ENCODE data around the gene RNF20.
"Not testable (repeated sequence)": the region's sequence is repeated elsewhere in the genome, so short reads cannot be mapped to it uniquely, and the experiment has no call there.

Gene RNF20

DNA sequence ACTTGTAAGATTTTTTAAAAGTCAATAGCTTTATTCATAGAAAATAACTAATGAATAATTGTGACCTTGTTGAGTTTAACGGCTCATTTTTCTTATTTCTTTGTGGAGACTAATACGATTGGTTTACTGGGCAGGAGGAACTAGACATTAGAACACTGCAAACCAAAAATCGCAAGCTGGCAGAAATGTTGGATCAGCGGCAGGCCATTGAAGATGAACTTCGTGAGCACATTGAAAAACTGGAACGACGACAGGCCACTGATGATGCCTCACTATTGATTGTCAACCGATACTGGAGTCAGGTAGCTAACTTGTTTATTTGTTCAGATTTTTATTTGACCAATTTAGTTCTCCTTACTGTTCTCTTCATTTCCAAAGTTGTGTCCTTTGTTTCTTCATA lies 6.4 kb downstream of the RNF20 start:
- no peak for DNase-seq

- no peak for DNase-seq
Observed at GRCh38 chr9:101543098-101543735, 9.6 kb downstream of the RNF20 start.

GRCh38 chr9:101549472-101550098 lies 15.9 kb downstream of the RNF20 start:
- DNase-seq, result not testable (repeated sequence)

DNA sequence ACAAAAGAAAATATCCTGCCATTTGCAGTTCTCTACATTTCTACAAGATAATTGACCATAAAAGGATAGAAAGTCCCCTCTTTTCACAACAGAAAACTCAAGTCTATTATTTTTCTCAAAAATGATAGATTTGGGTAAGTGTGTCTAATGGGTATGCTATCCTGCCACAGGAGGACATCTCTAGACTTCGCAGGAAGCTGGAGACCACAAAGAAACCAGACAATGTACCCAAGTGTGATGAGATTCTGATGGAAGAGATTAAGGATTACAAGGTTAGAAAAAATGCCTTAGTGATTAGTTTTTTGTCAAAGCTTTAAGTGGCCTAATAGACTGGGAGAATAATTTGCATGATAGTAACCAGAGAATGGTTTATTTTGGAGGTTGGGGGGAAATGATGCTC lies 28.1 kb downstream of the RNF20 start:
- no peak for DNase-seq

- no peak for DNase-seq
Observed at GRCh38 chr9:101562966-101563365, 29.3 kb downstream of the RNF20 start.

DNA sequence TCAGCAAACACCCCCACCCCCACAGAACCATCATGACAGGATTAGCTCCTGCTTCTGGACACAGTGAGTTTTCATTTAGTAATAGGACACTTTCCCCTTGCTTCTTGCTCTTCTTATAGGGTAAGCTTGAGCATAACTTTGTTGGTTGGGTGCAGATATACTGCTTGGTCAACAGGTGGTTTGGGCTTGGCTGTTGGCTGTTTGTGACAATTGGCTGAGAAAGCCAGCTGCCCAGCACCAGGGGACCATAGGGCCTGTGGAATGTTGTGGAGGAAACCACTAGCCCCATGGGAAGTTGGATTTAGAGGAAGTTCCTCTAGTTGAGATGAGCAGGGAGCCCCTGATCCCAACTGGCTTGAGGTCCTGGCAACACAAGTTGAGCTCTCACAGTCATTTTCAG lies 30.6 kb downstream of the RNF20 start:
- DNase-seq, result no peak

DNA sequence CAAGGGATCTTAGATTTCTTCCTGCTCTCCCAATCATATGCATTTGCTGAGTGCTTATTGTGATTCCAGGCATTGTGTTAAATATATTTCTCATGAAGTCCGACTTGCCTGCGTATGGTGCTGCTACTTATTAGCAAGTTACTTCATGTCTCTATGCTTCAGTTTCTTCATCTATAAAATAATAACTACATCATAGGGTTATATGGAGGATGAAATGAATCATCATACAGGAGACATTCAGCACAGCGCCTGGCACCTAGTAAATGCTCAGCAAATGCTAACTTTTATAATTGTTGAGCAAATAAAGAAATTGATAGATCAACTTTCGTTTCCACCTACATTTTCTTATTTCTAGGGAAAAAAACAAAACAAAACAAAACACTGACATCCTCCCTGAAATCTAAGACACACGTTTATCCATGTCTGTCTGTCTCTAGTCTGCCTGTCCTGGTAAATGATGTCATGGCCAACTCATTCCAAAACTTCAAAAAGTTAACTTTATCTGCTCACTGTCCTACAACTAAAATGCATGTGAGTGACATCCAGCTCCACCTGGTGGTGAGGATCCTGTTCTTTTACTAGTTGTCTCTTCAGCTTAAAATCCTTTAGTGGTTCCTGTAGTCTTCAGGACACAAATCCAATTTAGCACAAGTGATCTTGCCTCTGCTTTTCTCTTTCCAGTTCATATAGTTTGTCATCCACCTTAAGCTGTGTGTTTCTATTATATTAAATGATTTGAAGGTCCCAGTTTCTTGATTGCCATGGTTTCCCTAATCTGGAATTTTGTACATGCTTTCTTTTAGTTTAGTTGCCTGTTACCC lies 33.5 kb downstream of the RNF20 start:
- no peak for DNase-seq

GRCh38 chr9:101567725-101568350 lies 34.2 kb downstream of the RNF20 start:
- no peak for DNase-seq

GRCh38 chr9:101569741-101570501 lies 36.3 kb downstream of the RNF20 start:
- no peak for DNase-seq

- DNase-seq, result no peak
Observed at GRCh38 chr9:101571114-101571513, 37.5 kb downstream of the RNF20 start.

GRCh38 chr9:101572316-101572715 lies 38.7 kb downstream of the RNF20 start:
- no peak for DNase-seq

DNA sequence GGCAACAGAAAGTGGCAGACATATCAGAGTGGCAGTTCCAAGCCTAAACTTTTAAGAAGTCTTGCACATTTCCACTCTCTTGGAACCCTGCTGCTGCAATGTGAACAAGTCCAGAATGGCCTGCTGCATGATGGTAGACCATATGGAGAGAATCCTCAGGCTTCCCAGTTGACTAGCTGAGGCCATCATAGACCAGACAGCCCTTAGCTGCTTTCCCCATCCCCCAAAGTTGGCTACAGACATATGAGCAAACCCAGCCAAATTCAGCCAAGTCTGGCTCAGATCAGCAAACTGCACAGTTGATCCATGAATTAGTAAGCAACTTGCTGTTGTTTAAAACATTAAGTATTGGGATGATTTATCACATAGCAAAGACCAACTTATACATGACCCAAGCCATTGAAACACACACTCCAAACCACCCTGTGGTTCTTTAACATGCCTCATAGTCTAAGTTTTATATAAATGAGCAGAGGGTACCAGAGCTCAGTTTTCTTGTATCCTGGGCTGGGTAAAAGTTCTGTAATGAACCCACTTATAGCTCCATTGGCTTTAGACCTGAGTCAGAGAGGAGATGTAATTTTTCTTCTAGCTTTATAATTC lies 41.2 kb downstream of the RNF20 start:
- no peak for DNase-seq

DNA sequence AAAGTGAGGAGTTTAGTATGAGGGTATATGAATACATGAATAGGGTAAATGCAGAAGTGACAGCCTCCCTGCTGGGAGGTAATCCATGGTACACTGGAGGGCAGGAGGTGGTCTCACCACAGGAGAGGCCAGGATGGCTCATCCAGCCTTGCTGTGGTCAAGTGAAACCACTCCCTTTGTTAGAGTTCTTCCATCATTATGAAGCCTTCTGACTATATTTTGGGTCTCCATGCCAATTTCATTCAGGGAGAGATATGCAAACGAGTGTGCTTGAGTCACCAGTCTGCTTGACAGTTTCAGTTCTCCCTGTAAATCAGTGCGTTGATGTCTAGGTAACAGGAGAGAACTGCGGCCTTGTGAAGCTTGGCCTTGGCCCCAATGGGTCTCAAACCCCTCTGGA lies 44.7 kb downstream of the RNF20 start:
- DNase-seq, result no peak

- no peak for DNase-seq
Observed at GRCh38 chr9:101579711-101580545, 46.3 kb downstream of the RNF20 start.

DNA sequence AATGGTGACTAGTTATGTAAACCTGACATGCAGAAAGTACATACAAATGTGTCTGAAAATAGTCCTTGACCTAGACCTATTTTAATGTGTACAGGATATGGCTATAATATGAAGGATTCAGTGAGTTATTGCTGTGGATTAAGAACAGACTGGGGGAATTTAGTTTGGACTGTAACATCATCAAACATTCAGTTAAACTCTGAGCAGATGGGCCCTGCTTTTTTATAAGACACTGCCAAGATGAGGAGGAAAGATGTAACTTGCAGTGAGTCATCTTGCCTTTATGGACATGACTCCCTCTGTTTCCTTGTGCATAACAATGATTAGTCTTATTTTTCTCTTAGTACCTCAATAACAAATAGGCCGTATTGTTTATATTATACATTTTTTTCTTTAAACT lies 48.9 kb downstream of the RNF20 start:
- DNase-seq, result no peak

DNA sequence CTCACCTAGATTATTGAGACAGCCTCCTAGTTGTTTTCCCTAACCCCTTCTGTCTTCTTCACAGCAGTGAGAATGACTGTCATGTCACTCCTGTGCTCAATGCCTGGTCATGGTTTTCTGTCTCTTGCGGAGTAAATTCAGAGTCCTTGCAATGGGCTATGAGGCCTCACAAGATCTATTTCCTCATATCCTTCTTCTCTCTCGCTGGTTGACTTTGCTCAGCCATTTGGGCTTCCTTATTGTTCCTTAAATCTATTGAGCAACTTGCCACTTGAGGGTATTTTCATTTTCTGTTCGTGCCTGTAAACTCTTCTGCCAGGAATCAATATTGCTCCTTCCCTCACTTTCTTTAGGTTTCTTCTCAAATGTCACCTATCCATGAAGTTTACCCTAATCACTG lies 52.1 kb downstream of the RNF20 start:
- DNase-seq, result no peak

DNA sequence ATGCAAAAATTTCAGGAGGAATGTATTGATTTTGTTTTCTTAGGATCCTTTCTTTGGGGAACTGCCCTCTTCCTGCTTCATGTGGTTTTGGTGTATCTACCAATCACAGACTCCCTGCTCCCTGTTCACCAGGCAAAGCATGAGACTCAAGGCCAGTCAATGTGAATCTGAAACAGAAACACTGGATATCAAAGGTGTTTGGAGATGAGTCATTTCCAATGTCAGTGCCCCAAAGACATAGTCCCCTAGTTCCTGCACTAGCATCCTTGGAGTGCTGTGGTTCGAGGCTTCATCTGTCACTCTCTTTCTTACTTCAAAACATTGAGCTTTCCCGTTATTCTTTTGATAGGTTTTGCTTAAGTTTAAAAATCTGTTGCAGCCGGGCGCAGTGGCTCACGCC lies 53.0 kb downstream of the RNF20 start:
- no peak for DNase-seq

DNA sequence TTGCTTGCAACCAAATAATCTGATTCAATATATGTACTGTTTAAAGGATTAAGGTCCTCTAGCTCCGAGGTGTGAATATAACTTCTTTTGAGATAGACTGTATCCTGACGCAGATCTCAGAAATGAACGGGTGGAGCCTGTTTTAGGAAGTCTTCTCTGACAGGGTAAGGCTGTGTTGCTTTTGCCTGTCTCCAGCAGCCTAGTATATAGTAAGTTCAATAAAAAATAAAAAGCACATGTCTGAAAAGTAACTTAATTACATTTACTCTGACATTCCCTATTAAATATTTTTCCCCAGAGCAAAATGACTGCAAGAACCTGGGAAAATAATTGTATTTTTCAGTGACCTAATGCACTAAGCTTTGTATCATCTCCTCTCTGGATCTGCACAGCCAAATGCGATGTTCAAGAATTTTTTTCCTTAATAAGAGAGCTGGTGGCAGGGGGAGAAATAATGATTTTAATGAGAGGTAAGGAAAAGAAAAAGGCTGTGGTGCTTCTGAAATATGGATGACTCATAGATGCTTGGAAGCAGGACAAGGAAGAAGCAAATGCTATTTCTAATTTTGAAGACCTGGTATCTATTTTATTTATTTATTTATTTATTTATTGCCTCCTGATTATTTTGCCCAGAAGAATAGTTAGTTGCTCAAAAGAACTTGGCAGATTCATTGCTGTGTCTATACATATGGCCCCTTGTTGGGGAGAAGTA lies 53.8 kb downstream of the RNF20 start:
- DNase-seq, result no peak

GRCh38 chr9:101590074-101590473 lies 56.4 kb downstream of the RNF20 start:
- DNase-seq, result not testable (repeated sequence)

DNA sequence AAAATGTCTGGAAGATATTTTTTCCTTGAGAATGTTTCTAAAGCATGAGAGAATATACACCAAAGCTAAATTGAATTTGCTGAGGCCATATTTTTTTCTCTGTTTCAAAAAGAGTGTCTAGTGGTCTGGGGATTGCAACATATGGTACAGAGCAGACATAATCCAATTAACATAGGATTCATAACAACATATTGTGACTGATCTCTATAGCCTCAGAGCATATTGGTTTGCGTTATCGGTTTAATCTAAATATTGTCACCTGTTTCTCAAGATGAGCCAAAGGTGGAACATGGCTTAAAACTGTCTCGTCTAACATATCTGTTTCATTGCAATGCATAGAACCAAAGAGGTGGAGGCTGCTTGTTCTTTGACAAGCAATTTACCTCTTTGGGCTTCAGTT lies 57.2 kb downstream of the RNF20 start:
- DNase-seq, result no peak
